Stimulated activated CD8-positive, alpha-beta memory T cell treated with anti-CD3 and anti-CD28 coated beads, Interleukin-15, amount 100 ng/mL, for 1 hour (primary cell): Measurements from ENCODE around the gene AGXT.

Experiments used
- DNase-seq: peaks from one replicate; pipeline ENCODE4 v3.0.0-alpha.2; 2020; ENCODE audit warnings: low read depth

AGXT gene

GRCh38 chr2:240886678-240887609, 18.3 kb downstream of the AGXT start:
- DNase-seq = no peak

GRCh38 chr2:240887631-240888030, 19.0 kb downstream of the AGXT start:
- DNase-seq = no peak

GRCh38 chr2:240888130-240888889, 19.7 kb downstream of the AGXT start:
- no peak for DNase-seq

GRCh38 chr2:240888890-240889573, 20.4 kb downstream of the AGXT start:
- no peak for DNase-seq

GRCh38 chr2:240889601-240890560, 21.3 kb downstream of the AGXT start:
- DNase-seq = no peak

- DNase-seq = no peak
Observed at GRCh38 chr2:240890691-240891090, 22.1 kb downstream of the AGXT start.

GRCh38 chr2:240891492-240892340, 23.1 kb downstream of the AGXT start:
- no peak for DNase-seq

GRCh38 chr2:240892356-240892755, 23.7 kb downstream of the AGXT start:
- DNase-seq = no peak

GRCh38 chr2:240892925-240893324, 24.3 kb downstream of the AGXT start:
- DNase-seq = no peak

GRCh38 chr2:240893363-240893844, 24.8 kb downstream of the AGXT start:
- peak; percentile 16 for DNase-seq

GRCh38 chr2:240894006-240894405, 25.4 kb downstream of the AGXT start:
- DNase-seq = no peak

- no peak for DNase-seq
Observed at GRCh38 chr2:240894836-240895558, 26.4 kb downstream of the AGXT start.

GRCh38 chr2:240895656-240896388, 27.2 kb downstream of the AGXT start, which contains the start of gene MAB21L4:
MAB21L4 (minus strand) TSS chr2:240896156; CDS start chr2:240895997, 159 bp downstream.
- no peak for DNase-seq

- no peak for DNase-seq
Observed at GRCh38 chr2:240896394-240896793, 27.8 kb downstream of the AGXT start.

GRCh38 chr2:240896871-240897692, 28.5 kb downstream of the AGXT start:
- no peak for DNase-seq

- DNase-seq = no peak
Observed at GRCh38 chr2:240898108-240898730, 29.6 kb downstream of the AGXT start.

GRCh38 chr2:240898731-240899467, 30.3 kb downstream of the AGXT start:
- no peak for DNase-seq
